ENCODE data around the gene SGK1. TPM values are rescaled to one million over a fixed set of nuclear protein-coding genes. Genes with fewer than 3 reads are reported as not detected.

Gene SGK1
- polyA plus RNA-seq, 1 of the 3 experiments (the other 2 are of a cell fraction), result 440 TPM

GRCh38 chr6:134177236-134177635, 140.7 kb downstream of the SGK1 start:
- Histone ChIP-seq H3K27me3 (ENCODE audit: insufficient read depth) (no peaks in the 10 kb centered on the region), H4K20me1 (ENCODE audit: insufficient read depth) (peaks cover 16% of the 10 kb centered on the region), H3F3A (replicated peaks; ENCODE audit: insufficient read depth) (peaks cover 7% of the 10 kb centered on the region), H3K79me2 (ENCODE audit: insufficient read depth) (peaks cover 24% of the 10 kb centered on the region), H3K4me3 (ENCODE audit: low read depth in 2 of 2, low read length in 1 of 2) (no peak overlapping the region), H3K9me3 (no peaks in the 10 kb centered on the region), H3K9me2 (no peaks in the 10 kb centered on the region), H3K36me3 (replicated peaks in 1 of 2; ENCODE audit: control insufficient read depth in 1 of 2, insufficient read depth in 2 of 2, low read length in 1 of 2) (peaks cover 11 to 16% of the 10 kb centered on the region in 2 experiments), H3K4me1 (ENCODE audit: control insufficient read depth in 1 of 2, insufficient read depth in 2 of 2, low read depth in 1 of 2, low read length in 1 of 2) (peaks cover 3 to 9% of the 10 kb centered on the region in 2 experiments), H3K4me2 (no peak overlapping the region), H2AFZ (ENCODE audit: low read depth) (no peak overlapping the region), H3K27ac (ENCODE audit: low read depth in 2 of 2, low read length in 1 of 2) (no peak overlapping the region), H3K9ac (no peak overlapping the region)
- DNase-seq, result no peak
- ChIA-PET POLR2A (no interaction called here), CTCF (interaction anchor here (1.0 to 6.1 kb wide), 7 partner anchors 18 to 763 kb away, joined by 3 to 47 read pairs (median 5); no protein-coding TSS in a partner anchor)
- TF ChIP-seq SMC3 (IDR thresholded peaks at IDR 0.05; ENCODE audit: low read depth, low read length) (no peak), NRF1 (IDR thresholded peaks at IDR 0.05; ENCODE audit: low read depth, low read length) (no peak), RAD21 (IDR thresholded peaks at IDR 0.05; ENCODE audit: low read length) (no peak), YY1 (IDR thresholded peaks at IDR 0.05; ENCODE audit: low read depth) (no peak), CTCF (IDR thresholded peaks at IDR 0.05) (no peak), FOSL2 (IDR thresholded peaks at IDR 0.05; ENCODE audit: borderline replicate concordance, low read depth) (no peak), GATA2 (CRISPR knock-in tag; IDR thresholded peaks at IDR 0.05) (no peak), EZH2phosphoT487 (IDR thresholded peaks at IDR 0.05; ENCODE audit: borderline replicate concordance, low read depth) (no peak), PBX3 (IDR thresholded peaks at IDR 0.05) (no peak), TAF1 (IDR thresholded peaks at IDR 0.05; ENCODE audit: borderline replicate concordance, low read depth, low read length) (no peak), RFX5 (IDR thresholded peaks at IDR 0.05; ENCODE audit: low read length) (no peak), ELF1 (IDR thresholded peaks at IDR 0.05) (no peak), POLR2AphosphoS5 (IDR thresholded peaks at IDR 0.05; ENCODE audit: low read depth, low read length) (no peak), NFIC (IDR thresholded peaks at IDR 0.05; ENCODE audit: borderline replicate concordance) (no peak), RCOR1 (IDR thresholded peaks at IDR 0.05; ENCODE audit: low read length) (no peak)
- 100% methylated on average over 1 of the region's 1 CpG for WGBS (ENCODE audit: low lambda C conversion rate)

Measured in SK-N-SH (cell line).